ENCODE measurements around the gene DNAAF5.
A peak's percentile ranks its signal among the peaks of the same experiment; 100 is the strongest.
"Not testable (repeated sequence)": the region's sequence is repeated elsewhere in the genome, so short reads cannot be mapped to it uniquely, and the experiment has no call there.

Gene DNAAF5

GRCh38 chr7:734808-735207 lies 8.3 kb downstream of the DNAAF5 start:
- Histone ChIP-seq H3K27me3 (no peaks in the 10 kb centered on the region), H3K9me3 (replicated peaks in 1 of 11) (peaks cover 24 to 31% (median 27%) of the 10 kb centered on the region in 11 experiments), H3K36me3 (peaks cover 65 to 90% (median 79%) of the 10 kb centered on the region in 11 experiments), H3K4me1 (peaks cover 4 to 16% (median 10%) of the 10 kb centered on the region in 10 experiments; a peak in 16 of 20 replicates), H3K4me2 (no peak overlapping the region), H4K20me1 (peaks cover 0 to 87% (median 42%) of the 10 kb centered on the region in 11 experiments; a peak in 18 of 22 replicates), H3K27ac (no peak overlapping the region), H3K4me3 (peak overlapping the region in 1 of 10 experiments; percentile 19; a peak in 1 of 20 replicates), H3K9ac (no peak overlapping the region)
- no peak for TF ChIP-seq Cebpa-rat (IDR thresholded peaks at IDR 0.05)

- H3K4me2 ChIP-seq = no peak overlapping the region
- no peak for TF ChIP-seq Cebpa-rat (IDR thresholded peaks at IDR 0.05)
- H3K4me1 ChIP-seq = peaks cover 4 to 8% (median 7%) of the 10 kb centered on the region in 10 experiments; a peak in 16 of 20 replicates
- H3K27me3 ChIP-seq = no peaks in the 10 kb centered on the region
- H3K9ac ChIP-seq = no peak overlapping the region
- peaks cover 22 to 27% (median 25%) of the 10 kb centered on the region in 11 experiments for H3K9me3 ChIP-seq (replicated peaks in 1 of 11)
- H3K4me3 ChIP-seq = no peak overlapping the region
- peaks cover 0 to 66% (median 28%) of the 10 kb centered on the region in 11 experiments; a peak in 16 of 22 replicates for H4K20me1 ChIP-seq
- peaks cover 61 to 90% (median 76%) of the 10 kb centered on the region in 11 experiments for H3K36me3 ChIP-seq
- no peak overlapping the region for H3K27ac ChIP-seq
These were observed 11.7 kb downstream of the DNAAF5 start for GRCh38 chr7:738241-738640.

- no peaks in the 10 kb centered on the region for H3K27me3 ChIP-seq
- peaks cover 59 to 90% (median 74%) of the 10 kb centered on the region in 11 experiments for H3K36me3 ChIP-seq
- H4K20me1 ChIP-seq = peaks cover 0 to 66% (median 28%) of the 10 kb centered on the region in 11 experiments; a peak in 16 of 22 replicates
These were observed 12.4 kb downstream of the DNAAF5 start for GRCh38 chr7:738723-739454.

GRCh38 chr7:739455-739982 lies 13.0 kb downstream of the DNAAF5 start:
- no peak overlapping the region for H3K4me3 ChIP-seq
- peaks cover 0 to 64% (median 28%) of the 10 kb centered on the region in 11 experiments; a peak in 16 of 22 replicates for H4K20me1 ChIP-seq
- peaks cover 53 to 86% (median 68%) of the 10 kb centered on the region in 11 experiments for H3K36me3 ChIP-seq
- no peak overlapping the region for H3K27ac ChIP-seq
- no peak overlapping the region for H3K4me2 ChIP-seq
- H3K27me3 ChIP-seq = no peaks in the 10 kb centered on the region
- H3K4me1 ChIP-seq = peaks cover 4 to 8% (median 7%) of the 10 kb centered on the region in 10 experiments; a peak in 16 of 20 replicates
- peaks cover 10 to 14% (median 12%) of the 10 kb centered on the region in 11 experiments for H3K9me3 ChIP-seq (replicated peaks in 1 of 11)
- no peak overlapping the region for H3K9ac ChIP-seq
- TF ChIP-seq Cebpa-rat (IDR thresholded peaks at IDR 0.05) = no peak

More at GRCh38 chr7:738723-739454, 12.4 kb downstream of the DNAAF5 start:
- Histone ChIP-seq H3K27ac (no peak overlapping the region), H3K4me3 (no peak overlapping the region), H3K4me1 (peaks cover 4 to 8% (median 7%) of the 10 kb centered on the region in 10 experiments; a peak in 16 of 20 replicates), H3K9me3 (replicated peaks in 1 of 11) (peaks cover 16 to 20% (median 19%) of the 10 kb centered on the region in 11 experiments), H3K9ac (no peak overlapping the region), H3K4me2 (no peak overlapping the region)
- TF ChIP-seq Cebpa-rat (IDR thresholded peaks at IDR 0.05) = no peak

GRCh38 chr7:739983-740942 lies 13.8 kb downstream of the DNAAF5 start:
- peaks cover 52 to 86% (median 68%) of the 10 kb centered on the region in 11 experiments for H3K36me3 ChIP-seq
- H3K27ac ChIP-seq = no peak overlapping the region
- no peak overlapping the region for H3K4me3 ChIP-seq
- no peak overlapping the region for H3K4me2 ChIP-seq
- peaks cover 2 to 6% (median 5%) of the 10 kb centered on the region in 11 experiments for H3K9me3 ChIP-seq (replicated peaks in 1 of 11)
- peaks cover 4 to 8% (median 7%) of the 10 kb centered on the region in 10 experiments; a peak in 16 of 20 replicates for H3K4me1 ChIP-seq
- no peak for TF ChIP-seq Cebpa-rat (IDR thresholded peaks at IDR 0.05)
- no peak overlapping the region for H3K9ac ChIP-seq
- H3K27me3 ChIP-seq = no peaks in the 10 kb centered on the region
- peaks cover 0 to 63% (median 28%) of the 10 kb centered on the region in 11 experiments; a peak in 16 of 22 replicates for H4K20me1 ChIP-seq

- no peaks in the 10 kb centered on the region for H3K27me3 ChIP-seq
- H3K4me2 ChIP-seq = no peak overlapping the region
- peaks cover 4 to 7% (median 5%) of the 10 kb centered on the region in 10 experiments; a peak in 16 of 20 replicates for H3K4me1 ChIP-seq
- H3K4me3 ChIP-seq = no peak overlapping the region
- H3K9me3 ChIP-seq (replicated peaks in 1 of 11) = no peaks in the 10 kb centered on the region
- no peak for TF ChIP-seq Cebpa-rat (IDR thresholded peaks at IDR 0.05)
- no peak overlapping the region for H3K9ac ChIP-seq
- H3K36me3 ChIP-seq = peaks cover 54 to 85% (median 66%) of the 10 kb centered on the region in 11 experiments
- peaks cover 0 to 59% (median 28%) of the 10 kb centered on the region in 11 experiments; a peak in 16 of 22 replicates for H4K20me1 ChIP-seq
- H3K27ac ChIP-seq = no peak overlapping the region
These were observed 14.7 kb downstream of the DNAAF5 start for GRCh38 chr7:741191-741671.

- Histone ChIP-seq H3K36me3 (peaks cover 54 to 87% (median 66%) of the 10 kb centered on the region in 11 experiments), H3K27me3 (no peaks in the 10 kb centered on the region), H4K20me1 (peaks cover 0 to 57% (median 27%) of the 10 kb centered on the region in 11 experiments; a peak in 16 of 22 replicates), H3K4me2 (no peak overlapping the region), H3K27ac (no peak overlapping the region), H3K4me1 (peaks cover 0 to under 1% (median 0%) of the 10 kb centered on the region in 10 experiments; a peak in 2 of 20 replicates), H3K9ac (no peak overlapping the region), H3K9me3 (replicated peaks in 1 of 11) (no peaks in the 10 kb centered on the region), H3K4me3 (no peak overlapping the region)
- no peak for TF ChIP-seq Cebpa-rat (IDR thresholded peaks at IDR 0.05)
These were observed 15.4 kb downstream of the DNAAF5 start for GRCh38 chr7:741850-742249.

GRCh38 chr7:742791-743190 lies 16.3 kb downstream of the DNAAF5 start:
- peaks cover 0 to 54% (median 34%) of the 10 kb centered on the region in 11 experiments; a peak in 16 of 22 replicates for H4K20me1 ChIP-seq
- H3K27me3 ChIP-seq = no peaks in the 10 kb centered on the region
- H3K4me1 ChIP-seq = no peaks in the 10 kb centered on the region
- H3K36me3 ChIP-seq = peaks cover 54 to 85% (median 61%) of the 10 kb centered on the region in 11 experiments
- H3K4me2 ChIP-seq = no peak overlapping the region
- H3K9me3 ChIP-seq (replicated peaks in 1 of 11) = no peaks in the 10 kb centered on the region
- H3K9ac ChIP-seq = no peak overlapping the region
- H3K27ac ChIP-seq = no peak overlapping the region
- H3K4me3 ChIP-seq = no peak overlapping the region
- TF ChIP-seq Cebpa-rat (IDR thresholded peaks at IDR 0.05) = no peak

GRCh38 chr7:743341-744127 lies 17.0 kb downstream of the DNAAF5 start:
- peaks cover 0 to 52% (median 35%) of the 10 kb centered on the region in 11 experiments; a peak in 15 of 22 replicates for H4K20me1 ChIP-seq
- not testable (repeated sequence) for H3K27me3 ChIP-seq; H3K9me3 ChIP-seq (replicated peaks in 1 of 11); H3K4me1 ChIP-seq; H3K4me3 ChIP-seq; H3K27ac ChIP-seq; H3K9ac ChIP-seq; H3K4me2 ChIP-seq
- H3K36me3 ChIP-seq = peaks cover 51 to 79% (median 60%) of the 10 kb centered on the region in 11 experiments

GRCh38 chr7:744128-744520 lies 17.6 kb downstream of the DNAAF5 start:
- H3K27me3 ChIP-seq = not testable (repeated sequence)

More at GRCh38 chr7:744128-744520, 17.6 kb downstream of the DNAAF5 start:
- H3K27ac ChIP-seq; H3K4me2 ChIP-seq; H3K9me3 ChIP-seq (replicated peaks in 1 of 11); H3K4me3 ChIP-seq; H3K4me1 ChIP-seq; H3K9ac ChIP-seq: not testable (repeated sequence)
- Histone ChIP-seq H3K36me3 (peaks cover 48 to 76% (median 57%) of the 10 kb centered on the region in 11 experiments), H4K20me1 (peaks cover 0 to 52% (median 33%) of the 10 kb centered on the region in 11 experiments; a peak in 15 of 22 replicates)

Measured in BLaER1 treated with 17β-estradiol and CSF1 and Interleukin-3, amounts not matched to agents 10 nM and 100 nM (cell line).